Measurements from ENCODE around the gene APP.

Gene APP

DNA sequence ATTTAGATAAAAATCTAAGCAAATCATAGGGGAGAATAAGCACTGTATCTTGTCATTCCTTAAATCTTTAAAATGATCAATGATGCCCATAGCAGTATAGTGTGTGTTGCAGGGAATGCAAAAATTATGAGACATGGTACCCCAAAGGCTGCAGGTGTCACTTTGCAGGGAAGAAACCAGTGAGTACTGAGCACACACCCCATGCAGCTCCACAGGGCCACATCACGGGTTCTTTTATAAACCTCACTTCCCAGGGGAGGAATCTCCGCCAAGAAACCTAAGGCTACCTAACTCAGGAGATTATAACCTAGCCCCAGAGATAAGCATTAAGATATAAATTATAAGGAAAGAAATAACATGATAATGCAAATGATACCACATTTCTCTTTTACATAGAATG lies 115.6 kb downstream of the APP start:
- TF ChIP-seq, protein P1, sequence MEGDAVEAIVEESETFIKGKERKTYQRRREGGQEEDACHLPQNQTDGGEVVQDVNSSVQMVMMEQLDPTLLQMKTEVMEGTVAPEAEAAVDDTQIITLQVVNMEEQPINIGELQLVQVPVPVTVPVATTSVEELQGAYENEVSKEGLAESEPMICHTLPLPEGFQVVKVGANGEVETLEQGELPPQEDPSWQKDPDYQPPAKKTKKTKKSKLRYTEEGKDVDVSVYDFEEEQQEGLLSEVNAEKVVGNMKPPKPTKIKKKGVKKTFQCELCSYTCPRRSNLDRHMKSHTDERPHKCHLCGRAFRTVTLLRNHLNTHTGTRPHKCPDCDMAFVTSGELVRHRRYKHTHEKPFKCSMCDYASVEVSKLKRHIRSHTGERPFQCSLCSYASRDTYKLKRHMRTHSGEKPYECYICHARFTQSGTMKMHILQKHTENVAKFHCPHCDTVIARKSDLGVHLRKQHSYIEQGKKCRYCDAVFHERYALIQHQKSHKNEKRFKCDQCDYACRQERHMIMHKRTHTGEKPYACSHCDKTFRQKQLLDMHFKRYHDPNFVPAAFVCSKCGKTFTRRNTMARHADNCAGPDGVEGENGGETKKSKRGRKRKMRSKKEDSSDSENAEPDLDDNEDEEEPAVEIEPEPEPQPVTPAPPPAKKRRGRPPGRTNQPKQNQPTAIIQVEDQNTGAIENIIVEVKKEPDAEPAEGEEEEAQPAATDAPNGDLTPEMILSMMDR (IDR thresholded peaks at IDR 0.05; ENCODE audit: low read depth, low read length, poor library complexity, severe bottlenecking), result no peak
- TF ChIP-seq EZH2phosphoT487 (IDR thresholded peaks at IDR 0.05; ENCODE audit: borderline replicate concordance, low read length), result no peak
- Histone ChIP-seq H3K4me2 (ENCODE audit: low read length) (no peak overlapping the region), H3K9me2 (replicated peaks; ENCODE audit: control insufficient read depth, low read length) (no peaks in the 10 kb centered on the region), H3K4me1 (ENCODE audit: control insufficient read depth, low read length) (no peaks in the 10 kb centered on the region), H3K27ac (ENCODE audit: low read depth, low read length) (no peak overlapping the region), H3K9me3 (ENCODE audit: control insufficient read depth, insufficient read depth, low read length) (no peaks in the 10 kb centered on the region), H3F3A (ENCODE audit: control insufficient read depth, insufficient read depth) (no peaks in the 10 kb centered on the region), H4K20me1 (ENCODE audit: control insufficient read depth, insufficient read depth, low read depth, low read length) (no peaks in the 10 kb centered on the region), H3K79me2 (ENCODE audit: control insufficient read depth, low read length) (no peaks in the 10 kb centered on the region), H3K36me3 (ENCODE audit: control insufficient read depth, low read length) (no peaks in the 10 kb centered on the region), H3K27me3 (ENCODE audit: control insufficient read depth, low read length) (no peaks in the 10 kb centered on the region), H3K4me3 (ENCODE audit: low read length) (no peak overlapping the region)

DNA sequence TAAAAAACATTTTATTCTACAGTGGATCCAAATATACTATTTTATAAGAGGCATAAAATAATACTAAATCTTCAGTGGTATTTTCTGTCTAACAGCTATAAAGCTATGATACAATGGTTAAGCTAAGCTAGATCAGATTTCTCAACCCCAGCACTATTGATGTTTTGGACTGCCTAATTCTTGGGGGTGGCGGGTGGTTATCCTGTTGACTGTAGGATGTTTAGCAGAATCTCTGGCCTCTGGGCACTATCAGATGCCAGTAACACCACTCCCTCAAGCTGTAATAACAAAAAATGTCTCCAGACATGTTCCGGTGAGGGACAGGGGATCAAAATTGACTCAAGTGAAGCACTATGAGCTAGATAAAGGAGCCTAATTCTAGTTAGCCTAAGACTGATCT lies 118.5 kb downstream of the APP start:
- no peak overlapping the region for H3K4me3 ChIP-seq (ENCODE audit: low read length)
- H3K9me3 ChIP-seq (ENCODE audit: control insufficient read depth, insufficient read depth, low read length), result no peaks in the 10 kb centered on the region
- no peaks in the 10 kb centered on the region for H3K9me2 ChIP-seq (replicated peaks; ENCODE audit: control insufficient read depth, low read length)
- H3K4me1 ChIP-seq (ENCODE audit: control insufficient read depth, low read length), result no peaks in the 10 kb centered on the region
- no peak overlapping the region for H3K27ac ChIP-seq (ENCODE audit: low read depth, low read length)
- no peaks in the 10 kb centered on the region for H3K36me3 ChIP-seq (ENCODE audit: control insufficient read depth, low read length)
- H3K4me2 ChIP-seq (ENCODE audit: low read length), result no peak overlapping the region
- H4K20me1 ChIP-seq (ENCODE audit: control insufficient read depth, insufficient read depth, low read depth, low read length), result no peaks in the 10 kb centered on the region
- no peak for TF ChIP-seq EZH2phosphoT487 (IDR thresholded peaks at IDR 0.05; ENCODE audit: borderline replicate concordance, low read length)
- TF ChIP-seq, protein P1 (IDR thresholded peaks at IDR 0.05; ENCODE audit: low read depth, low read length, poor library complexity, severe bottlenecking), result no peak
- H3K79me2 ChIP-seq (ENCODE audit: control insufficient read depth, low read length), result no peaks in the 10 kb centered on the region
- no peaks in the 10 kb centered on the region for H3K27me3 ChIP-seq (ENCODE audit: control insufficient read depth, low read length)
- H3F3A ChIP-seq (ENCODE audit: control insufficient read depth, insufficient read depth), result no peaks in the 10 kb centered on the region

DNA sequence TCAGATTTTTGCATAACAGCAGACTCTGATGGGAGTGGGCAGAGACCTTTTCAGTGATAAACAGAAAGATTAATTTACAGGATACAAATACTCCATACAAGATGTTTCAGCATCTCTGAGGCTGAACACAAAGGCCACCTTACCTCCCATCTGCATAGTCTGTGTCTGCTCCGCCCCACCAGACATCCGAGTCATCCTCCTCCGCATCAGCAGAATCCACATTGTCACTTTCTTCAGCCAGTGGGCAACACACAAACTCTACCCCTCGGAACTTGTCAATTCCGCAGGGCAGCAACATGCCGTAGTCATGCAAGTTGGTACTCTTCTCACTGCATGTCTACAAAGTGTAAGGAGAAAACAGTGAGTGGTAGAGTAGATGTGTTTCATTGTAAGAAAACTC lies 119.7 kb downstream of the APP start:
- no peaks in the 10 kb centered on the region for H3K36me3 ChIP-seq (ENCODE audit: control insufficient read depth, low read length)
- H3K27ac ChIP-seq (ENCODE audit: low read depth, low read length), result no peak overlapping the region
- H3F3A ChIP-seq (ENCODE audit: control insufficient read depth, insufficient read depth), result no peaks in the 10 kb centered on the region
- no peaks in the 10 kb centered on the region for H3K9me3 ChIP-seq (ENCODE audit: control insufficient read depth, insufficient read depth, low read length)
- no peak overlapping the region for H3K4me2 ChIP-seq (ENCODE audit: low read length)
- H4K20me1 ChIP-seq (ENCODE audit: control insufficient read depth, insufficient read depth, low read depth, low read length), result no peaks in the 10 kb centered on the region
- H3K9me2 ChIP-seq (replicated peaks; ENCODE audit: control insufficient read depth, low read length), result no peaks in the 10 kb centered on the region
- no peak overlapping the region for H3K4me3 ChIP-seq (ENCODE audit: low read length)
- TF ChIP-seq EZH2phosphoT487 (IDR thresholded peaks at IDR 0.05; ENCODE audit: borderline replicate concordance, low read length), result no peak
- TF ChIP-seq, protein P1 (IDR thresholded peaks at IDR 0.05; ENCODE audit: low read depth, low read length, poor library complexity, severe bottlenecking), result no peak
- H3K27me3 ChIP-seq (ENCODE audit: control insufficient read depth, low read length), result no peaks in the 10 kb centered on the region
- no peaks in the 10 kb centered on the region for H3K4me1 ChIP-seq (ENCODE audit: control insufficient read depth, low read length)
- H3K79me2 ChIP-seq (ENCODE audit: control insufficient read depth, low read length), result no peaks in the 10 kb centered on the region

DNA sequence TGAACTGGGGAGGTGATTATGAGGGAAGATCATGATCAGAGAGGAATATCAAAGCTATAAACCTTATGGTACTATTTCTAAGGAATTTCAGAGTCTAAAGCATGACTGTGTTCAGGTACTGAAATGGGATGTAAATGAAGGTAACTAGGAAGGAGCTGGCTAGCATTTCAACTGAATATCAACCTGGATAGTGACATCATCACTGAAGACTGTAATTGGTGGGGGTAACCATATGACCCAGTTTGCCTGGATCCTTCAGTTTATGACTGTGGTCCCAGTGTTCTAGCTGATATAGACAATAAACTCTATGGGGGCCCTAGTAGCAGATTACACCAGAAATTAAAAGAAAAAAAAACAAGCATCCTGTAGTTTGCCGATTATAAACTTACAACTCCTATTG lies 120.8 kb downstream of the APP start:
- Histone ChIP-seq H3K4me1 (ENCODE audit: control insufficient read depth, low read length) (no peaks in the 10 kb centered on the region), H3K36me3 (ENCODE audit: control insufficient read depth, low read length) (no peaks in the 10 kb centered on the region), H3K27me3 (ENCODE audit: control insufficient read depth, low read length) (no peaks in the 10 kb centered on the region), H3K9me2 (replicated peaks; ENCODE audit: control insufficient read depth, low read length) (no peaks in the 10 kb centered on the region), H3K79me2 (ENCODE audit: control insufficient read depth, low read length) (no peaks in the 10 kb centered on the region), H3K9me3 (ENCODE audit: control insufficient read depth, insufficient read depth, low read length) (no peaks in the 10 kb centered on the region), H4K20me1 (ENCODE audit: control insufficient read depth, insufficient read depth, low read depth, low read length) (no peaks in the 10 kb centered on the region), H3K4me2 (ENCODE audit: low read length) (no peak overlapping the region), H3F3A (ENCODE audit: control insufficient read depth, insufficient read depth) (no peaks in the 10 kb centered on the region), H3K4me3 (ENCODE audit: low read length) (no peak overlapping the region), H3K27ac (ENCODE audit: low read depth, low read length) (no peak overlapping the region)
- no peak for TF ChIP-seq EZH2phosphoT487 (IDR thresholded peaks at IDR 0.05; ENCODE audit: borderline replicate concordance, low read length)

Measured in DOHH2 (cell line).